Naive B cell (primary cell): ENCODE measurements around the gene RANBP9. TPM values are rescaled to one million over a fixed set of nuclear protein-coding genes. Genes with fewer than 3 reads are reported as not detected.

Source experiments
- ATAC-seq, 2 donors: fragments of 150-1000 bp; cut with Tn5 transposase; 2 replicates each; pipeline ENCODE4 v1.10.0; 2021; ENCODE audit warnings: low read depth in 2 of 2, mild to moderate bottlenecking in 2 of 2, moderate library complexity in 2 of 2
- DNase-seq: peaks from one replicate; pipeline ENCODE4 v3.0.0; 2022
- H3K27ac Mint-ChIP-seq, 6 donors: one replicate each; pipeline ENCODE4 v1.8.0; 2020 to 2022; ENCODE audit warnings: mild to moderate bottlenecking in 6 of 6, mixed read lengths in 6 of 6, moderate library complexity in 5 of 6, inconsistent platforms in 2 of 6
- H3K27me3 Mint-ChIP-seq, 3 donors: one replicate each; pipeline ENCODE4 v1.8.0; 2021 to 2022; ENCODE audit warnings: mixed read lengths in 3 of 3, mild to moderate bottlenecking in 1 of 3
- H3K36me3 Mint-ChIP-seq, 2 donors: one replicate each; pipeline ENCODE4 v1.8.0; 2020 to 2022; ENCODE audit warnings: mixed read lengths in 2 of 2, inconsistent platforms in 1 of 2, mild to moderate bottlenecking in 1 of 2
- H3K4me1 Mint-ChIP-seq, 3 donors: one replicate each; pipeline ENCODE4 v1.8.0; 2020 to 2022; ENCODE audit warnings: mixed read lengths in 3 of 3, inconsistent platforms in 1 of 3, mild to moderate bottlenecking in 1 of 3, moderate library complexity in 1 of 3
- H3K4me3 Mint-ChIP-seq, 8 donors: one replicate each; pipeline ENCODE4 v1.8.0; 2020 to 2022; ENCODE audit warnings: mild to moderate bottlenecking in 8 of 8, mixed read lengths in 8 of 8, moderate library complexity in 8 of 8, inconsistent platforms in 2 of 8
- H3K9me3 Mint-ChIP-seq, 7 donors: one replicate each; pipeline ENCODE4 v1.8.0; 2020 to 2022; ENCODE audit warnings: mixed read lengths in 7 of 7, mild to moderate bottlenecking in 5 of 7, inconsistent platforms in 2 of 7, moderate library complexity in 1 of 7
- polyA plus RNA-seq, 6 donors: library from polyadenylated mRNA; unstranded; fragments of 300-500 nt; fragmentation: Illumina TruSeq; gene quantifications; one replicate each; pipeline ENCODE4 v1.2.3, GENCODE V29; 2021; ENCODE audit warnings: low read depth in 6 of 6

The RANBP9 gene
- polyA plus RNA-seq, 6 donors from 2014 or later = 2.2 to 5.0 (median 3.3) TPM

GRCh38 chr6:13668291-13668928 is 43.2 kb downstream of the RANBP9 start:
- Mint-ChIP-seq H3K9me3 (peaks cover 0 to 5% (median 0%) of the 10 kb centered on the region in 7 donors), H3K27ac (peak overlapping the region in 1 of 6 donors; percentile 17), H3K36me3 (peaks cover 0 to 4% of the 10 kb centered on the region in 2 donors), H3K27me3 (no peaks in the 10 kb centered on the region), H3K4me1 (peaks cover 58 to 73% (median 64%) of the 10 kb centered on the region in 3 donors), H3K4me3 (no peak overlapping the region)
- no peak for DNase-seq
- ATAC-seq = no peak

DNA sequence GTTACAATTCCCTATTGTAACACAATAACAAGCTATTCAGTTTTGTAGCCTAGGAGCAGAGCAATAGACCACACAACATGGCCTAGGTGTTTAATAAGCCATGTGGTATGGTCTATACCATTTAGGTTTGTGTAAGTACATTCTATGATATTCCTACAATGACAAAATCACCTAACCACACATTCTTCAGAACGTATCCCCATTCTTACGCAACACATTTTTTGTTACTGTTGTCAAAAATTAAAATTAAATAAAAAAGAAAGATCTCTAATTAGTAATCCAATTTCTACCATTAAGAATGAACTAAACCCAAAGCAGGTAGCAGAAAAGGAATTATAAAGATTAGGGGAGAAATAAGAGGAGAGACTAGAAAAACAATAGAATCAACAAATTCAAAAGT is 44.0 kb downstream of the RANBP9 start:
- H3K27ac Mint-ChIP-seq = peak overlapping the region in 1 of 6 donors; percentile 22
- H3K9me3 Mint-ChIP-seq = peaks cover 0 to 5% (median 0%) of the 10 kb centered on the region in 7 donors
- H3K27me3 Mint-ChIP-seq = no peaks in the 10 kb centered on the region
- no peak overlapping the region for H3K4me3 Mint-ChIP-seq
- peaks cover 0 to 4% of the 10 kb centered on the region in 2 donors for H3K36me3 Mint-ChIP-seq
- no peak for ATAC-seq
- H3K4me1 Mint-ChIP-seq = peaks cover 56 to 73% (median 64%) of the 10 kb centered on the region in 3 donors
- no peak for DNase-seq

DNA sequence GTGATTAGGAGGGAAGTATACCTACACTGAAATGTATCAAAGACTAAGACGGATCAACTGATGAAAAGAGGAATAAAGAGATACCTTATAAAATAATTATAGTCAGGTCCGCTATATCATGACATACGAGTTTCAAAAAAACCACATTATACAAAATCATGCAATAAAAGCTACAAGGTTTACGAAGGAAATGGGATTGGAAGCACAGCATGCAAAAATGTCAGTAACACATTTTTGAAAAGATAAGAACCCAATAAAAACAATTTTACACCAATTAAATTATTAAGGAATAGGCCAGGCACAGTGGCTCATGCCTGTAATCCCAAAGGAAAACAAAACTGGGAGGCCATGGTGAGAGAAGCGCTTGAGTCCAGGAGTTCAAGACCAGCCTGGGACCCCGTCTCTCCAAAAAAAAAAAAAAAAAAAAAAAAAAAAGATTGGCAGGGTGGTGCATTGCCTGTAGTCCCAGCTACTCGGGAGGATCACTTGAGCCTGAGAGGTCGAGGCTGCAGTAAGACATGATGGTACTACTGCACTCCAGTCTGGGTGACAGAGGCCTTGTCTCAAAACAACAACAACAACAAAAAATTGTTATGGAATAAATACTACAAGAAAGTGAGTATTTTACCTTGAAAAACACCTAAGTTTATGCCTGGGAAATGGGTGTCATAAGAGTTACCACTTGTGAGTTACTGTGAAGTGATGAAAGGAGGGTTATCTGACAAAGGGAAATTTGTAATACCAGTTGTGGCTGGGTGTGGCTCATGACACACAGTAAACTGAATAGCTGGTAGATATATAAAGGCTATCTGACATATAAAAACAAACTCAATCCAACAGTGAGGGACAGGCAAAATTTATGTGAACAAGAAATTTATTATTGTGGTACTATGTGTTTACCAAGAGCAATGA is 45.2 kb downstream of the RANBP9 start:
- peak overlapping the region in 1 of 6 donors; percentile 35 for H3K27ac Mint-ChIP-seq

GRCh38 chr6:13664703-13665352 is 46.8 kb downstream of the RANBP9 start:
- Mint-ChIP-seq H3K9me3 (no peaks in the 10 kb centered on the region), H3K4me1 (peaks cover 62 to 80% (median 71%) of the 10 kb centered on the region in 3 donors), H3K4me3 (no peak overlapping the region), H3K27ac (peak overlapping the region in 1 of 6 donors; percentile 69), H3K27me3 (no peaks in the 10 kb centered on the region), H3K36me3 (no peaks in the 10 kb centered on the region)
- DNase-seq (no peak), ATAC-seq (no peak)

More for the DNA sequence above, 45.2 kb downstream of the RANBP9 start:
- Mint-ChIP-seq H3K36me3 (peaks cover 0 to 4% of the 10 kb centered on the region in 2 donors), H3K4me1 (peaks cover 56 to 73% (median 63%) of the 10 kb centered on the region in 3 donors), H3K27me3 (no peaks in the 10 kb centered on the region), H3K9me3 (peaks cover 0 to 5% (median 0%) of the 10 kb centered on the region in 7 donors), H3K4me3 (peak overlapping the region in 1 of 8 donors; percentile 40)
- DNase-seq = no peak
- ATAC-seq = no peak

DNA sequence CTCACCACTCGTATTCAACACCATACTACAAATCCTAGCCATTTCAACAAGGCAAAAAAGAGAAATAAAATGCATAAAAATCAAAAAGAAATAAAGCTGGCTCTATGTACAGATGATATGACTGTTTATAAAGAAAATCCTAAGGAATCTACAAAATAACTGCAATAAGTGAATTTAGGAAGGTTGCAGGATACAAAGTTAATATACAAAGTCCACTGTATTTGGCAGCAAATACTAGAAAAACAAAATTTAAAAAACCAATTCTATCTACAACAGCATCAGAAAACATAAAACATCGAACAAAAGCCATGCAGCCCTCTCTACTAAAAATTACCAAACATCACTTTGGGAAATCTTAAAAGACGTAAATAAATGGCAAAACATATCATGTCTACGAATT is 47.6 kb downstream of the RANBP9 start:
- DNase-seq (no peak), ATAC-seq (no peak)
- Mint-ChIP-seq H3K27me3 (no peaks in the 10 kb centered on the region), H3K27ac (peak overlapping the region in 1 of 6 donors; percentile 50), H3K4me1 (peaks cover 63 to 80% (median 72%) of the 10 kb centered on the region in 3 donors), H3K9me3 (no peaks in the 10 kb centered on the region), H3K4me3 (no peak overlapping the region), H3K36me3 (no peaks in the 10 kb centered on the region)

DNA sequence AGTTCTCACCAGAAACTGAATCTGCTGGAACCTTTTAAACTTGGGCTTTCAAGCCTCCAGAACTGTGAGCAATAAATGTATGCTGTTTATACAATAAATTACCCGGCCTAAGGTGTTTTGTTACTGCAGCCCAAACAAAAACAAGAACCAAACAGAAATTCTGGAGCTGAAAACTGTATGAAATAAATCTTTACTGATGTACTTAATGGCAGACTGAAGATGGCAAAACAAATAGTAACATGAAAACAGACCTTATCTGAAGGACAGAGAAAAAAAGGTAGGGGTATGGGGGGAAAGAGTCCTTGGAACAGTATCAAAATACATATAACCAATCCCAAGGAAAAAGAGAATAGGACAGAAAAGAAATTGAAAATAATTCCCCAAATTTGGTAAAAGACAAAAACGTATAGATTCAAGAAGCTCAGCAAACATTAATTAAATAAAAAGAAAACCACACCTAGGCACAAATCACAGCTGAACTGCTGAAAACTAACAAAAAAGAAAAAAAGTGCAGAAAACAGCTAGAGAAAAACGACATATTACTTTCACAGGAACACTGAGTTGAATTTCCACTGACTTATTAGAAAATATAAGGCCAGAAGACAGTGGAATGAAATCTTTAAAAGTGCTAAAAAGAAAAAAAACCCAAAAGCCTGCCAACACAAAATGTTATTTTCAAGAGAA is 48.8 kb downstream of the RANBP9 start:
- no peaks in the 10 kb centered on the region for H3K27me3 Mint-ChIP-seq
- no peaks in the 10 kb centered on the region for H3K36me3 Mint-ChIP-seq
- H3K4me3 Mint-ChIP-seq = peak overlapping the region in 2 of 8 donors; percentile 2 to 18
- H3K4me1 Mint-ChIP-seq = peaks cover 57 to 72% (median 65%) of the 10 kb centered on the region in 3 donors
- peak overlapping the region in 2 of 6 donors; percentile 2 to 14 for H3K27ac Mint-ChIP-seq
- ATAC-seq (no peak), DNase-seq (no peak)
- no peaks in the 10 kb centered on the region for H3K9me3 Mint-ChIP-seq

DNA sequence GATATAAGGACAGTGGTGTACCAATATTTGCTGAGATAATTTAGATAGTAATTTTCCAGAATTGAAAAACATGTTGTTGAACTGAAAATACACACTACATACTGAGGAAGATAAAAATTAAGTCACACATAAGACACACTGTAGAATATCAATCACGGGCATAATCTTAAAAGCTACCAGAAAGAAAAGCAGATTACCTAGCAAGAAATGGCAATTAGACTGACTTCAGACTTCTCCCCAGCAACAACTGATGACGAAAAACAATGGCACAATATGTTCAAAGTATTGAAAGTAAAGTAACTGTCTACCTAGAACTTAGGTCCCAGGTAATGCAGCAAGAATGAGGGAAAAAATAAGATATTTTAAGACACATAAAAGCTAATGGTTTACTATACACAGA is 50.0 kb downstream of the RANBP9 start:
- H3K9me3 Mint-ChIP-seq = no peaks in the 10 kb centered on the region
- no peaks in the 10 kb centered on the region for H3K27me3 Mint-ChIP-seq
- DNase-seq (no peak), ATAC-seq (no peak)
- H3K4me3 Mint-ChIP-seq = no peak overlapping the region
- H3K36me3 Mint-ChIP-seq = peaks cover 0 to 2% of the 10 kb centered on the region in 2 donors
- peaks cover 54 to 62% (median 61%) of the 10 kb centered on the region in 3 donors for H3K4me1 Mint-ChIP-seq
- H3K27ac Mint-ChIP-seq = no peak overlapping the region

DNA sequence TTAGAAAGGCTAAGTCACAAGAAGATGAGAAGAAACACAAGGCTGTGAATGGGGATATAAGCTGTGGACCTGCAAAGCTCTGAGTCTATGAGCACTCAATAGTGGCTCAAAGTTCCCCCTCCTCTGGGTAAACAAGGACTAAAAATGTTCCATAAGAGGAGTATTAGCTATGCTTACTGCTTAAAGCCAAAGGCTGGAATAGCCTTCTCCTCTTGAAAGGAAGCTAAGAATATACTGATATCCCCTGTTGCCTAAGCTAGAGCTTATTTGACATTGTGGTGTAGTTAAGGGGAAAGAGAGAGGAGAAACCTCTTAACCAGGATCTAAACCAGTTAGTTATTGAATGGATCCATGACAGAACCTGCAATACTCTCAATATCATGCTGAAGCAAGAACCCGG is 50.7 kb downstream of the RANBP9 start:
- no peak for DNase-seq
- H3K36me3 Mint-ChIP-seq = peaks cover 0 to 4% of the 10 kb centered on the region in 2 donors
- no peak for ATAC-seq
- no peaks in the 10 kb centered on the region for H3K9me3 Mint-ChIP-seq
- peaks cover 49 to 56% (median 56%) of the 10 kb centered on the region in 3 donors for H3K4me1 Mint-ChIP-seq
- H3K4me3 Mint-ChIP-seq = peak overlapping the region in 1 of 8 donors; percentile 12
- H3K27ac Mint-ChIP-seq = no peak overlapping the region
- H3K27me3 Mint-ChIP-seq = no peaks in the 10 kb centered on the region

GRCh38 chr6:13660273-13660672 is 51.4 kb downstream of the RANBP9 start:
- ATAC-seq = no peak
- H3K4me3 Mint-ChIP-seq = no peak overlapping the region

DNA sequence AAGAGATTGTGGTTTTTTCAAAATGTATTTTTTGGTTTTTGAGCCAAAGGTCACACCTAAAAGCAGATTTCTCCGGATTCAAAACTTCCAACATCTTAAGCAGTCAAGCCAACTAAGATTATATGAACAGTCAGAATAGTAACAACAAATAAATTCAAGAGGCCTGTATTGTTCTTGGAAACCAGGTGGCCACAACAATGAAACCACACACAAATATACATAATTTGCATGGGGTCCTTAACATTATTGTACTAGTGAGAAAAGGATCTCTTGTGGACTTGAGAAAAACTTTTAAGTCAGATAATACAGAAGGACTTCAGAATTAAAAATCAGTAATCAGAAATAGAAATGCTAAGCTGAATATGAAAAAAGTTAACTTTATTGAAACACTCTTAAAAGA is 55.9 kb downstream of the RANBP9 start:
- no peak for ATAC-seq
- peaks cover 4 to 9% of the 10 kb centered on the region in 2 donors for H3K36me3 Mint-ChIP-seq
- no peaks in the 10 kb centered on the region for H3K27me3 Mint-ChIP-seq
- DNase-seq = no peak
- no peak overlapping the region for H3K4me3 Mint-ChIP-seq
- H3K27ac Mint-ChIP-seq = no peak overlapping the region
- H3K4me1 Mint-ChIP-seq = peaks cover 15 to 20% (median 15%) of the 10 kb centered on the region in 3 donors
- no peaks in the 10 kb centered on the region for H3K9me3 Mint-ChIP-seq

More at GRCh38 chr6:13660273-13660672, 51.4 kb downstream of the RANBP9 start:
- Mint-ChIP-seq H3K4me1 (peaks cover 44 to 50% (median 50%) of the 10 kb centered on the region in 3 donors), H3K9me3 (no peaks in the 10 kb centered on the region), H3K27ac (peak overlapping the region in 2 of 6 donors; percentile 44 to 86), H3K36me3 (peaks cover 0 to 4% of the 10 kb centered on the region in 2 donors), H3K27me3 (no peaks in the 10 kb centered on the region)
- DNase-seq = no peak

DNA sequence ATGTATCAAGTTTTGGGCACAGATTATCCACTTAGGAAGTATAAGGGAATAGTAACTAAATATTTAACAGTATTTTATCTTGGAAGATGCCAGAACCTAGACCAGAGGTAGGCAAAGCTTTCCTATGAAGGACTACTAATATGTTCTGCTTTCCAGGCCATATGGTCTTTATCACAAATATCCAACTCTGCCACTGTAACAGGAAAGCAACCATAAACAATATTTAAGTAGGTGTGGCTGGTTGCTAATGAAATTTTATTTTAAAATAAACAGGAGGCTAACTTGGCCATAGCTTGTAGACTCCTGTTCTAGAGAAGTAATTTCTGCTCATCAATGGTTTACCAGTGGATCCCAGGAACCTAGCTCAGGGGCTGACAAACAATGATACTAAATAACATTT is 57.1 kb downstream of the RANBP9 start:
- H3K36me3 Mint-ChIP-seq = peaks cover 6 to 9% of the 10 kb centered on the region in 2 donors
- H3K9me3 Mint-ChIP-seq = no peaks in the 10 kb centered on the region
- no peak overlapping the region for H3K27ac Mint-ChIP-seq
- DNase-seq = no peak
- peaks cover 9 to 17% (median 13%) of the 10 kb centered on the region in 3 donors for H3K4me1 Mint-ChIP-seq
- no peak for ATAC-seq
- H3K4me3 Mint-ChIP-seq = no peak overlapping the region
- H3K27me3 Mint-ChIP-seq = no peaks in the 10 kb centered on the region

GRCh38 chr6:13653296-13653695 is 58.3 kb downstream of the RANBP9 start:
- ATAC-seq = no peak
- H3K27ac Mint-ChIP-seq = no peak overlapping the region
- H3K36me3 Mint-ChIP-seq = peaks cover 9 to 13% of the 10 kb centered on the region in 2 donors
- no peak overlapping the region for H3K4me3 Mint-ChIP-seq
- DNase-seq = no peak
- H3K4me1 Mint-ChIP-seq = peaks cover 2 to 10% (median 5%) of the 10 kb centered on the region in 3 donors
- H3K9me3 Mint-ChIP-seq = no peaks in the 10 kb centered on the region
- H3K27me3 Mint-ChIP-seq = no peaks in the 10 kb centered on the region

GRCh38 chr6:13649393-13649792 is 62.2 kb downstream of the RANBP9 start:
- no peaks in the 10 kb centered on the region for H3K27me3 Mint-ChIP-seq
- H3K36me3 Mint-ChIP-seq = peaks cover 9 to 12% of the 10 kb centered on the region in 2 donors
- no peak overlapping the region for H3K4me3 Mint-ChIP-seq
- H3K4me1 Mint-ChIP-seq = peaks cover 2 to 11% (median 10%) of the 10 kb centered on the region in 3 donors
- H3K9me3 Mint-ChIP-seq = no peaks in the 10 kb centered on the region
- DNase-seq = no peak
- ATAC-seq = no peak
- peak overlapping the region in 3 of 6 donors; percentile 0 to 74 (median 2) for H3K27ac Mint-ChIP-seq
